Skeletal muscle tissue (tissue), 4 donors: Measurements from ENCODE around the gene PTK7. TPM values are rescaled to one million over a fixed set of nuclear protein-coding genes. Genes with fewer than 3 reads are reported as not detected.
A peak's percentile ranks its signal among the peaks of the same experiment; 100 is the strongest.

Source experiments
- H3K27ac ChIP-seq: one replicate; pipeline ENCODE4 v1.7.0; 2013; ENCODE audit warnings: mild to moderate bottlenecking, low read depth, low read length, inconsistent platforms
- H3K27me3 ChIP-seq, 3 donors: one replicate each; pipeline ENCODE4 v1.7.0; 2013; ENCODE audit warnings: low read length in 3 of 3; ENCODE audit not compliant: control insufficient read depth in 3 of 3, insufficient read depth in 3 of 3
- H3K36me3 ChIP-seq, 3 donors: one replicate each; pipeline ENCODE4 v1.7.0; 2013; ENCODE audit warnings: low read length in 3 of 3; ENCODE audit not compliant: control insufficient read depth in 3 of 3, insufficient read depth in 3 of 3
- H3K4me1 ChIP-seq, 3 donors: one replicate each; pipeline ENCODE4 v1.7.0; 2013; ENCODE audit warnings: low read length in 3 of 3, mild to moderate bottlenecking in 3 of 3; ENCODE audit not compliant: control insufficient read depth in 3 of 3, insufficient read depth in 3 of 3
- H3K4me3 ChIP-seq, 3 donors: one replicate each; pipeline ENCODE4 v1.7.0; 2013; ENCODE audit warnings: low read length in 3 of 3
- H3K9ac ChIP-seq, 3 donors: one replicate each; pipeline ENCODE4 v1.7.0; 2013; ENCODE audit warnings: low read length in 3 of 3, mild to moderate bottlenecking in 3 of 3, moderate library complexity in 2 of 3, low read depth in 1 of 3
- H3K9me3 ChIP-seq, 3 donors: one replicate each; pipeline ENCODE4 v1.7.0; 2013; ENCODE audit warnings: low read length in 3 of 3; ENCODE audit not compliant: control insufficient read depth in 3 of 3
- total RNA-seq: library from RNA; depleted of rRNA; stranded (reverse); fragments of >200 nt; gene quantifications from one replicate; pipeline ENCODE4 v1.2.3, GENCODE V29; 2014
- donor health status: Osteomylitis.

The PTK7 gene
- total RNA-seq, 1 donor from 2014 or later, result 50.1 TPM

DNA sequence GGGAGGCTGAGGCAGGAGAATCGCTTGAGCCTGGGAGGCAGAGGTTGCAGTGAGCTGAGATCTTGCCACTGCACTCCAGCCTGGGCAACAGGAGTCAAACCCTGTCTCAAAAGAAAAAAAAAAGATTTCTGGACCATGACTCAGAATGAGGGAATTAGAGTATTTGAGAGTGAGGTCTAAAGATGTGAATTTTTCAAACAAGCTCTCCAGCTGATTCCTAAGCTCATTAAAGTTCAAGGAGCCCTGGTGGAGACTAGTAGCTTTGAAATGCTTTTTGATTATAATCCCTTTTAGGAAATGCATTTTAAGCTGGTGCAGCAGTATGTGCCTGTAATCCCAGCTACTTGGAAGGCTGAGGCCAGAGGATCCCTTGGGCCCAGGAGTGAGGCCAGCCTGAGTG, 73.2 kb downstream of the PTK7 start:
- no peak overlapping the region for H3K4me3 ChIP-seq
- H3K36me3 ChIP-seq, result no peaks in the 10 kb centered on the region
- H3K9ac ChIP-seq, result no peak overlapping the region
- H3K4me1 ChIP-seq, result peaks cover 12 to 18% (median 15%) of the 10 kb centered on the region in 3 donors
- H3K27ac ChIP-seq, result no peak overlapping the region
- no peaks in the 10 kb centered on the region for H3K27me3 ChIP-seq
- H3K9me3 ChIP-seq, result no peaks in the 10 kb centered on the region

DNA sequence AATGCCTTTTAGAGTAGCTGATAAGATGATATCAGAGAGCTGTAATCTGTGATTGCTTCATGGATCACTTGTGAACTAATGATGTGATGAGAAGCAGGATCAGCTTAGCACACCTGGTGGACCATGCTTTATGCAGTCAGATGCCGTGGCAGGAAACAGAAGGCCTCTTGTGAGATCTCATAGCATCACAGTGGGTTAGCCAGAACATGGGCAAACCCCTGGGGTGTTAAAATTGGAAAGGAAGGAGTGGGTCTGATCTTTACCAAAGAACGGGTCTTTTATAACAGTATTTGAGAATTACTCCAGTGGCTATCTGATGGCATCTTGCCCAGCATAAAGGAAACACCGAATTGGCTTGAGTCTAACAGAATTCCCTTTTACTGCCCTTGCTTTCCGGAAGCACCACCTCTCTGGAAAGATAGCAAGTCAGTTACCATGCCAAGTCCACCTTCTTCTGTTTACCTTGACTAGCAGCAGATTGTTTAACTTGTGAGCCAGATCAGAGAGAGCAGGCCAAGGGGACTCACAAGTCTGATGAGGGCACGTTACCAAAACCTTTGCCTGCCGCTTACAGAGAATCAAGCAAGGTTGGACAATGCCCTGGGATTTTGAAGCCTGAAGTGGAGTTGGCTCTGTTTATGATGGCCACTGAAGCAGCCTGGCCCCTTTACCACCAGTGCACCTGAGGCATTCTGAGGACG, 74.1 kb downstream of the PTK7 start:
- Histone ChIP-seq H3K4me1 (peaks cover 12 to 18% (median 15%) of the 10 kb centered on the region in 3 donors), H3K9me3 (no peaks in the 10 kb centered on the region), H3K36me3 (no peaks in the 10 kb centered on the region), H3K9ac (no peak overlapping the region), H3K4me3 (no peak overlapping the region), H3K27ac (no peak overlapping the region), H3K27me3 (no peaks in the 10 kb centered on the region)

DNA sequence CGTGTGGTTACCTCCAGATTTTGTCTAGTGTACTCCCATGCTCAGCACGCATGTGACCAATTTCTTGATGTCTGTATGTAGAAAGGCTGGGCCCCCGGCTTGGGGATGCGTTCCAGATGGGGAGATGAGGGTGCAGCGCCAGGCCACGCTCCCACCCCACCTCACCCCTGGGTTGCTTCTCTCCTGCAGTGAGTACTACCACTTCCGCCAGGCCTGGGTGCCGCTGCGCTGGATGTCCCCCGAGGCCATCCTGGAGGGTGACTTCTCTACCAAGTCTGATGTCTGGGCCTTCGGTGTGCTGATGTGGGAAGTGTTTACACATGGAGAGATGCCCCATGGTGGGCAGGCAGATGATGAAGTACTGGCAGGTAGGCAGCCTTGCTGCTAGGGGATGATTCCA, 83.5 kb downstream of the PTK7 start:
- H3K27ac ChIP-seq, result no peak overlapping the region
- H3K4me1 ChIP-seq, result no peaks in the 10 kb centered on the region
- no peak overlapping the region for H3K9ac ChIP-seq
- no peaks in the 10 kb centered on the region for H3K36me3 ChIP-seq
- H3K9me3 ChIP-seq, result no peaks in the 10 kb centered on the region
- H3K4me3 ChIP-seq, result no peak overlapping the region
- H3K27me3 ChIP-seq, result no peaks in the 10 kb centered on the region

DNA sequence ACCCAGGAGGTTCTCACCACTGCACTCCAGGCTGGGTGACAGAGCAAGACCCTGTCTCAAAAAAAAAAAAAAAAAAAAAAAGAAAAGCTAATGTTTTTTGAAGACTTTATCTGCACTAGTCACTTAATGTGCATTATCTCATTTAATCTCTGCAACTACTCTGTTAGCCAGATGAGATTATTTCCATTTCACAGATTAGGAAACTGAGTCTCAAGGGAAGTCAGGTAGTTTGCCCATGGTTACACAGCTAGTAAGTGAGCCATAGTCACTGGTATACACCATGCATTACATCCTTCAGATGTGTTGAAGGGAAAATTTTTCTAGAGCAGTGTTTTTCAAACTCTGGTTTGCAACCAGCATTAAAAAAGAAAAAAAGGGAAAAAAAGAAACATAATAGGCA, 87.8 kb downstream of the PTK7 start:
- no peaks in the 10 kb centered on the region for H3K36me3 ChIP-seq
- H3K27ac ChIP-seq, result no peak overlapping the region
- H3K9me3 ChIP-seq, result no peaks in the 10 kb centered on the region
- no peaks in the 10 kb centered on the region for H3K27me3 ChIP-seq
- no peak overlapping the region for H3K4me3 ChIP-seq
- H3K4me1 ChIP-seq, result no peaks in the 10 kb centered on the region
- no peak overlapping the region for H3K9ac ChIP-seq

DNA sequence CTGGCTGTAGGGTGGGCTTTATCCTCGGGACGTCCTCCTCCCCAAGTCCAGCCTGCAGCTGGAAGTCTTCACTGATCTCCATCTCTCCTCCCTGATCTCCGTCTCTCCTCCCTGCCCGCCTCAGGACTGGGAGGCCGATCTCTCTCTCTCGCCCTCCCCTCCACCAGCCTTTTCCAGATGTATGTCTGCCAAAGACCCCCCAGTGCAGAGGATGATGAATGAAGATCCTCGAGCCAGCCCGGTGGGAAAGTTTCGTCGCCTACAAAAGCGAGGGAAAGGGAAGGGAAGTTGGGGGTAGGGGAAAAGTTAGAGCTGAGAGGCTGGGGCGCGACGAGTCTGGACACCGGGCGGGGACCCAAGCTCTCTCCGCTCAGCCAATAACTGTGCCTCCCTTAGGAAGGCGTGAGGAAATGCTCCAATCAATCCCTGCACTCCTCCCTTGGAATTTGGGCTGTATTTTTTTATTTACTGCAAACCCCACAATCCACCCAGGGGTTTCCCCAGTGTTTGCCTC, 94.4 kb downstream of the PTK7 start:
- peaks cover 5 to 9% (median 5%) of the 10 kb centered on the region in 3 donors for H3K36me3 ChIP-seq
- no peaks in the 10 kb centered on the region for H3K9me3 ChIP-seq
- peaks cover 32 to 41% (median 35%) of the 10 kb centered on the region in 3 donors for H3K4me1 ChIP-seq
- H3K27me3 ChIP-seq, result no peaks in the 10 kb centered on the region
- peak overlapping the region; percentile 82 to 94 (median 86) for H3K9ac ChIP-seq
- H3K27ac ChIP-seq, result peak overlapping the region; percentile 92
- peak overlapping the region; percentile 83 to 86 (median 84) for H3K4me3 ChIP-seq

DNA sequence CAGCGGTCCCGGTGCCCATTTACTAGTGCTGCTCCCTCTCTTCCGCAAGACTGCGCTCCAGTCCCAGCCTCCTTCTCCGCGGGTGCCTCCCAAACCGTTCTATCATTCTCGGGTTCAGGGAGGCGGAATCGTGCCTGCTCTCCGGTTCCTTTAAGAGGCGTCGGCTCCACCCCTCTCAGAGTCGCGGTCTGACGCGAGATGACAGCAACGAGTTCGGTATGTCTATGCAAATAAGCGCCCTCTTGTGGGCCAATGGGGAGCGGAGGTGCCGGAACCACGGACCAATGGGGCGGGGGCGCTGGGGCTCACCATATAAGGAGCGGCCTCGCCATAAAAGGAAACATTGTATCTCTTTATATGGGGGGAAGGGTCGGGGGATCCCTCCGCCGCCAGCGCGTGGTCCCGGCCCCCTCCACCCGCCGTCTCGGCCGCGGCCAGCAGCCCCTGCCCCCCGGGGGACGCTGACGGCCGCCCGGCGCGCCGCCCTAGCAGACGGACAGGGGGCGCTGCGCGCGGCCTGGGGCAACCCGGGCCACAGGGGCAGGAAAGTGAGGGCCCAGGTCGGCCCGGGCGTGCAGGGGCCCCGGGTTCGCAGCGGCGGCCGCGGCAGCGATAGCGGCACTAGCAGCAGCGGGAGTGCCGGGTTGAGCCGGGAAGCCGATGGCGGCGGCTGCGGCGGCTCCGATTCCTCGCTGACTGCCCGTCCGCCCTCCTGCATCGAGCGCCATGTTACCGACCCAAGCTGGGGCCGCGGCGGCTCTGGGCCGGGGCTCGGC, 95.0 kb downstream of the PTK7 start, which contains the start of gene SRF:
TSS of gene SRF (plus strand) at position 339 of the 776 bp plus-strand sequence. CDS start at position 727, 388 bp downstream.
- peak within 1 kb of the TSS; percentile 83 to 96 (median 86) for H3K4me3 ChIP-seq
- peak within 1 kb of the TSS; percentile 86 to 96 (median 91) for H3K9ac ChIP-seq
- H3K27ac ChIP-seq, result peak within 1 kb of the TSS; percentile 92
- H3K9me3 ChIP-seq, result no peaks in the 10 kb centered on the region
- H3K27me3 ChIP-seq, result no peaks in the 10 kb centered on the region
- peaks cover 12 to 15% (median 12%) of the 10 kb centered on the region in 3 donors for H3K36me3 ChIP-seq
- H3K4me1 ChIP-seq, result peaks cover 38 to 47% (median 42%) of the 10 kb centered on the region in 3 donors

DNA sequence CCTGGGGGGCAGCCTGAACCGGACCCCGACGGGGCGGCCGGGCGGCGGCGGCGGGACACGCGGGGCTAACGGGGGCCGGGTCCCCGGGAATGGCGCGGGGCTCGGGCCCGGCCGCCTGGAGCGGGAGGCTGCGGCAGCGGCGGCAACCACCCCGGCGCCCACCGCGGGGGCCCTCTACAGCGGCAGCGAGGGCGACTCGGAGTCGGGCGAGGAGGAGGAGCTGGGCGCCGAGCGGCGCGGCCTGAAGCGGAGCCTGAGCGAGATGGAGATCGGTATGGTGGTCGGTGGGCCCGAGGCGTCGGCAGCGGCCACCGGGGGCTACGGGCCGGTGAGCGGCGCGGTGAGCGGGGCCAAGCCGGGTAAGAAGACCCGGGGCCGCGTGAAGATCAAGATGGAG, 95.6 kb downstream of the PTK7 start:
- Histone ChIP-seq H3K27ac (peak overlapping the region; percentile 92), H3K27me3 (no peaks in the 10 kb centered on the region), H3K4me1 (peaks cover 42 to 51% (median 45%) of the 10 kb centered on the region in 3 donors), H3K4me3 (peak overlapping the region; percentile 83 to 96 (median 85)), H3K9me3 (no peaks in the 10 kb centered on the region), H3K36me3 (peaks cover 17 to 21% (median 17%) of the 10 kb centered on the region in 3 donors), H3K9ac (peak overlapping the region; percentile 85 to 96 (median 91))

DNA sequence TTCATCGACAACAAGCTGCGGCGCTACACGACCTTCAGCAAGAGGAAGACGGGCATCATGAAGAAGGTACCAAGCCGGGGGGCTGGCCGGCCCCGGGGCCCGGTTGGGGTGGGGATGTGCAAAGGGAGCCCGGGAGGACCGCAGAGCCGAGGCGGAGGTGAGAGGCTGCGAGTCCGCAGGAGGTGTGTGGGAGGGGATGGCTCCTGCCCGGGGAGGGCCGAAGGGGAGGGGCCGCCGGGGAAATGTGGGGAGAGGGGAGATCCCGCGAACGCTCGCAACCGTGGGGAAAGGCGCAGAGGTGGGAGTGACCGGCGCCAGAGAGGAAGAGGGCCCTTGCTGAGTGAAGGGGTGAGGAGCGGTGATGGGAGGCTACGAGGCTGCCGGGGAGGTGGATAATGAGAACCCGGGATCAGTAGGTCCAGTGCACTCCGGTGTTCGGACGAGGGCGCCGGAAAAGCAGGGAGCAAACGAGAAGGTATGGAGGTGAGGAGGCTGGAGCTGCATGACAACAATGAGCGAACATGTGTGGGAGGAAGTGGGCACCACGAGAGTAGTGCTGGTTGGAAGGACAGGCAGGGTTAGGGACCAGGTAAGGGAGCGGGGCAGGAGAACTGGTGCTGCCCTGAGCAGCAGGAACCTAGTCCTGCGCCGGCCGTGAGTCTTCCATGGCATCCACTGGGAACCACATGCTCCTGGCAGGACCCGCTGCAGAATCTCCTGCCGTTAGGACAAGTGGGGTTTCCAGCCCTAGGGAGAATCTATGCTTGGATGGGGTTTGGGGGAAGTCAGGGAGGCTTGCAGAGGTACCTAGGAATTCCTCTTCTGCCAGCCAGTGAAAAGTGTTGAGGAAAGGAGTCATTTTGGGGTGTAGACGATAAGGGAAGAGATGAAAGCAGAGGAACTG, 96.2 kb downstream of the PTK7 start:
- peaks cover 20 to 24% (median 21%) of the 10 kb centered on the region in 3 donors for H3K36me3 ChIP-seq
- peaks cover 42 to 51% (median 45%) of the 10 kb centered on the region in 3 donors for H3K4me1 ChIP-seq
- H3K27me3 ChIP-seq, result no peaks in the 10 kb centered on the region
- H3K4me3 ChIP-seq, result peak overlapping the region; percentile 83 to 96 (median 85)
- no peaks in the 10 kb centered on the region for H3K9me3 ChIP-seq
- H3K27ac ChIP-seq, result peak overlapping the region; percentile 92
- peak overlapping the region; percentile 85 to 96 (median 91) for H3K9ac ChIP-seq

DNA sequence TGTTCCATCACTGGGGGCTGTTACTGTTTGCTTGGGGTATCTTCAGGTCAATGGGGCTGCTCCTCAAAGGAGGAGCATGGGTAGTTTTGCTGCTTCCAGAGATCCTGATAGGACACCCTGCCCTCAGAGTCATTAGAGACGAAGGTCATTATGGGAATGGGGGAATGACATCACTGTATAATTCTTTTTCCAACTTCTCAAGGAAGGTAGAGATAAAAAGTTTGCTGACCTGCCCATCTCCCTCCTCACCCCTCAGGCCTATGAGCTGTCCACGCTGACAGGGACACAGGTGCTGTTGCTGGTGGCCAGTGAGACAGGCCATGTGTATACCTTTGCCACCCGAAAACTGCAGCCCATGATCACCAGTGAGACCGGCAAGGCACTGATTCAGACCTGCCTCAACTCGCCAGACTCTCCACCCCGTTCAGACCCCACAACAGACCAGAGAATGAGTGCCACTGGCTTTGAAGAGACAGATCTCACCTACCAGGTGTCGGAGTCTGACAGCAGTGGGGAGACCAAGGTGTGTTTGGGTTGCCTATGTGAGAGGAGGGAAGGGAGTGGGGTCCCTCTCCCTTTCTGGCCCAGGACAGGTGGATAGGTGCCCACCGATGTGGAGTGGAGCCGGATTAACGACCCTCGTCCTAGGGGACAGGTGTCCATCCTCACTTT, 97.6 kb downstream of the PTK7 start:
- no peaks in the 10 kb centered on the region for H3K27me3 ChIP-seq
- peaks cover 42 to 51% (median 45%) of the 10 kb centered on the region in 3 donors for H3K4me1 ChIP-seq
- peak overlapping the region; percentile 85 to 96 (median 91) for H3K9ac ChIP-seq
- H3K9me3 ChIP-seq, result no peaks in the 10 kb centered on the region
- peak overlapping the region; percentile 83 to 96 (median 85) for H3K4me3 ChIP-seq
- peaks cover 29 to 33% (median 30%) of the 10 kb centered on the region in 3 donors for H3K36me3 ChIP-seq
- H3K27ac ChIP-seq, result peak overlapping the region; percentile 92
